PC-3 (cell line): ENCODE data around the gene SSC4D.
"Not testable (repeated sequence)": the region's sequence is repeated elsewhere in the genome, so short reads cannot be mapped to it uniquely, and the experiment has no call there.

Source experiments
- CTCF ChIP-seq: fragments of 300-600 bp; sonication (generic); conservative IDR thresholded peaks from 2 replicates; pipeline ENCODE4 v1.5.1; 2017; ENCODE audit warnings: antibody characterized with exemption, low read depth, mild to moderate bottlenecking, low read length
- EZH2 ChIP-seq: fragments of 300-600 bp; sonication (generic); IDR thresholded peaks from one replicate; pipeline ENCODE4 v1.6.1; 2017; ENCODE audit warnings: antibody characterized with exemption, mild to moderate bottlenecking, low read length; ENCODE audit not compliant: unreplicated experiment

- TF ChIP-seq CTCF, EZH2: not testable (repeated sequence)
Observed at GRCh38 chr7:76395605-76395964, 13.9 kb downstream of the SSC4D start.
